SK-N-SH (cell line): Measurements from ENCODE around the gene FADS3.

Source experiments
- CTCF ChIP-seq: fragments of 200-600 bp; sonication (generic); IDR thresholded peaks from 2 replicates; pipeline ENCODE4 v1.6.1; 2017; ENCODE audit warnings: antibody characterized with exemption, mild to moderate bottlenecking, moderate library complexity
- EZH2phosphoT487 ChIP-seq: fragments of 200-600 bp; sonication (generic); IDR thresholded peaks from 2 replicates; pipeline ENCODE4 v1.6.1; 2017; ENCODE audit warnings: low read depth, mixed run types, mild to moderate bottlenecking, antibody characterized with exemption, moderate library complexity, borderline replicate concordance
- FOXM1 ChIP-seq: IDR thresholded peaks from 2 replicates; pipeline ENCODE4 v1.4.0; 2012; ENCODE audit warnings: low read depth, mild to moderate bottlenecking

DNA sequence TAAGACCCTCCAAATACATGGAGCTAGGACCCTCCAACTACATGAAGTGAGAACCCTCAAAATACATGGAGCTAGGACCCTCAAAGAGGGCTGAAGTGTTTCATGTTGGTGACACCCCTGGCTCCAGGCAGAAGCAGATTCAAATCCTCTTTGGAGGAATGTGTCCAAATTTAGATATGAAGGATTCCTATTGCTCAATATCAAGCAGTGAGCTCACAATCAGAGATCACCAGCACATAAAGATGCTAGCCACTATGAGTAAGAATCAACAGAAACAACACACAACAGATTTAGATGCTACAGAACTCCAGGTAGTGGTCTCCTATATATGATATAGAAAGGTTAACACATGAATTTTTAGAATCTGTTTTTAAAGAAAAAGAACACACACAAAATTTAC, 37.3 kb upstream of the FADS3 start:
- no peak for TF ChIP-seq CTCF
- TF ChIP-seq EZH2phosphoT487, result no peak
- TF ChIP-seq FOXM1, result no peak
